ENCODE data around the gene PPIL6.

DNA sequence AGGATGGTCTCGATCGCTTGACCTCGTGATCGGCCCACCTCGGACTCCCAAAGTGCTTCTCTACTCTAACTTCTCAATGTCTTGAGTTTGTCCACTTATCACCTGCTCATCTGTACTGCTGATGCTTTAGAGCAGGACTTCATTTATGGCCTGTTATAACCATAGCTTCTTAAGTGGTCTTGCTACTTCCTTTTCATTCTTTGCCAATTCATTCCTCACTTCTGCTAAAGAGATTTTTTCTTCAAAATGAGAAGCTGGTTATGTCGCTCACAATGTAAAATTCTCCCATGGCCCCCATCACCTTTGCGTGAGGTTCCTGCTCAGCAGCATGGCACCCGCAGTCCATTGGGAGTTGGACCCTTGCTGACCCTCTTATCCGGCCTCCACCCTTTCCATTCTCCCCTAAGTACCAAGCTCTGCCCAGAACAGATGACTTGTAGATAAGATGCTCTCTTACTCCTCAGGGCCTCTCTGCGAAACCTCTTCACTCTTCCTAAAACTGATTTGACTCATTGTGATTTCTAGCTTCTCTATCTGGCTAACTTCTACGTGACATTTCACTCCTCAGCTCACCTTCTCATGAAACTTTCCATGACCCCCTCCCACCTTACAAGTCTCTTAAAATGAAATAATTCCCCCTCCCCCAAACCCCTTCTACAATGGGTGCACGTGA, 44.2 kb downstream of the PPIL6 start:
- TF ChIP-seq, protein P1, sequence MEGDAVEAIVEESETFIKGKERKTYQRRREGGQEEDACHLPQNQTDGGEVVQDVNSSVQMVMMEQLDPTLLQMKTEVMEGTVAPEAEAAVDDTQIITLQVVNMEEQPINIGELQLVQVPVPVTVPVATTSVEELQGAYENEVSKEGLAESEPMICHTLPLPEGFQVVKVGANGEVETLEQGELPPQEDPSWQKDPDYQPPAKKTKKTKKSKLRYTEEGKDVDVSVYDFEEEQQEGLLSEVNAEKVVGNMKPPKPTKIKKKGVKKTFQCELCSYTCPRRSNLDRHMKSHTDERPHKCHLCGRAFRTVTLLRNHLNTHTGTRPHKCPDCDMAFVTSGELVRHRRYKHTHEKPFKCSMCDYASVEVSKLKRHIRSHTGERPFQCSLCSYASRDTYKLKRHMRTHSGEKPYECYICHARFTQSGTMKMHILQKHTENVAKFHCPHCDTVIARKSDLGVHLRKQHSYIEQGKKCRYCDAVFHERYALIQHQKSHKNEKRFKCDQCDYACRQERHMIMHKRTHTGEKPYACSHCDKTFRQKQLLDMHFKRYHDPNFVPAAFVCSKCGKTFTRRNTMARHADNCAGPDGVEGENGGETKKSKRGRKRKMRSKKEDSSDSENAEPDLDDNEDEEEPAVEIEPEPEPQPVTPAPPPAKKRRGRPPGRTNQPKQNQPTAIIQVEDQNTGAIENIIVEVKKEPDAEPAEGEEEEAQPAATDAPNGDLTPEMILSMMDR (IDR thresholded peaks at IDR 0.05; ENCODE audit: low read depth, low read length) = no peak
- TF ChIP-seq EZH2phosphoT487 (IDR thresholded peaks at IDR 0.05; ENCODE audit: low read depth) = no peak

Measured in OCI-LY3 (cell line).